ENCODE results near the gene RNU4-1. TPM values are rescaled to one million over a fixed set of nuclear protein-coding genes. Genes with fewer than 3 reads are reported as not detected.
"Not testable (repeated sequence)": the region's sequence is repeated elsewhere in the genome, so short reads cannot be mapped to it uniquely, and the experiment has no call there.

RNU4-1 gene
- polyA plus RNA-seq, 1 donor from 2014 or later, result not detected

DNA sequence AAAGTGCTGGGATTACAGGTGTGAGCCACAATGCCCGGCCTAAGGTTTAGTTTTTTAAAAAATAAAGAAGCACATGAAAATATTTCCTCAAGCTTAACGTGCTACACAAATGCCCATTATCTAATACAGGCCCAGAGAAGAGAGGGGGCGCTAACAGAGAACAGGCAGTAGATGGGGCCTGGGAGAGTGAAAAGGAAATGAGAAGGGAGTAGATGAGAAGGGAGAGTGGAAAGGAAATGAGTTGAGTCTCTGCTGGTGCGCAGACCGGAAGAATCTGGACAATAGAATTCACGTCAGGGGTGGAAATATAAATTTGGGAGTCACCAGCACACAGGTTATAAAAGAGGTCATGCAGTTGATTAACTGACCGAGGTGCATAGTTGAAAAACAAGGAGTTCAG, 38.2 kb downstream of the RNU4-1 start:
- Mint-ChIP-seq H3K36me3 (no peaks in the 10 kb centered on the region), H3K27me3 (peaks cover 43% of the 10 kb centered on the region), H3K9me3 (peaks cover 0 to 4% (median 0%) of the 10 kb centered on the region in 3 donors), H3K27ac (peak overlapping the region in 1 of 3 donors; percentile 50), H3K4me3 (no peak overlapping the region), H3K4me1 (peaks cover 22 to 31% (median 30%) of the 10 kb centered on the region in 3 donors)

- Mint-ChIP-seq H3K27ac (peak overlapping the region; percentile 41 to 86 (median 71)), H3K4me1 (peaks cover 26 to 36% (median 34%) of the 10 kb centered on the region in 3 donors), H3K4me3 (peak overlapping the region; percentile 53 to 90 (median 66)), H3K27me3 (peaks cover 53% of the 10 kb centered on the region)
- not testable (repeated sequence) for H3K9me3 Mint-ChIP-seq, H3K36me3 Mint-ChIP-seq
Observed at GRCh38 chr12:120253313-120253712, 39.7 kb downstream of the RNU4-1 start.

DNA sequence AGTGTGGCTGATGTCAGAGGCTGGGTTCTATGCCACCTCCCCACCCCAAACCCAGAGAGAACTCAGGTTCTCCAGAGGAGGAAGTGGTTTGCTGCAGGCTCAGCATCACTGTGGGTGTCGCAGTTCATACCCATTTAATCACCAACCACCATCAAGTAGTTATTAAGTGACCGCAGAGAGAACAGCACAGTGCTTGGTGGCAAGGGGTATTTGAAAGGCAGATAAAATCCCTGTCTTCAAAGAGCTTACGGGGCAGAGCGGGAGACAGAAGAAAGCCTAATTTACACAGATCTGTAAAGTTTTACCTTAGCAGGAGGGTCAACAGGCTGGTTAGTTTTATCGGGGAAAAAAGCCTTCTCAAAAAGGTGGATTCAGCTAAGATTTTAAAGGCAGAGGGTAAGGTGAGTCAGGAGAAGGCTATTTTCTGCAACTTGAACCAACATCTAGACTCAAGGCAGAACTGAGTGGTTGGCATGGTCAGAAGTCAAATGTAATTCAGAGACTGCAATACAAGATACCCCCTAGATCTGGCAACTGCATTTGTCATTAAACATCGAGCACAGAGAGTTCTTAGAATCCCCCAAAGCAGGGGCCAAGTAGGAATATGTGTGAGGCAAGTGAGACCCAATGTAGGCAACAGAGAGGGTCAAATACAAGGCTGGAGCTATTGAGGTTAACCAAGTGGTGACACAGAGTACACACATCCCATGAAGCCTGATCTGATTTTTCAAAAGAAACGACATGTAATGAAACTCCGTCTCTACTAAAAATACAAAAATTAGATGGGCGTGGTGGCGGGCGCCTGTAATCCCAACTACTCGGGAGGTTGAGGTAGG, 40.7 kb downstream of the RNU4-1 start:
- H3K4me1 Mint-ChIP-seq, result peaks cover 31 to 36% (median 34%) of the 10 kb centered on the region in 3 donors
- no peaks in the 10 kb centered on the region for H3K36me3 Mint-ChIP-seq
- H3K4me3 Mint-ChIP-seq, result peak overlapping the region; percentile 23 to 90 (median 72)
- peaks cover 56% of the 10 kb centered on the region for H3K27me3 Mint-ChIP-seq
- H3K27ac Mint-ChIP-seq, result peak overlapping the region; percentile 2 to 36 (median 8)
- peaks cover 0 to 2% (median 0%) of the 10 kb centered on the region in 3 donors for H3K9me3 Mint-ChIP-seq

- not testable (repeated sequence) for H3K36me3 Mint-ChIP-seq, H3K9me3 Mint-ChIP-seq
- Mint-ChIP-seq H3K4me3 (peak overlapping the region in 3 of 4 donors; percentile 23 to 89 (median 67)), H3K4me1 (peaks cover 31 to 36% (median 34%) of the 10 kb centered on the region in 3 donors), H3K27ac (peak overlapping the region; percentile 2 to 58 (median 8)), H3K27me3 (peaks cover 57% of the 10 kb centered on the region)
Observed at GRCh38 chr12:120251364-120252070, 41.5 kb downstream of the RNU4-1 start.

GRCh38 chr12:120249875-120250795, 42.9 kb downstream of the RNU4-1 start:
- Mint-ChIP-seq H3K27me3 (peaks cover 56% of the 10 kb centered on the region), H3K4me3 (peak overlapping the region; percentile 11 to 86 (median 56)), H3K36me3 (no peaks in the 10 kb centered on the region), H3K4me1 (peaks cover 31 to 36% (median 34%) of the 10 kb centered on the region in 3 donors), H3K9me3 (no peaks in the 10 kb centered on the region), H3K27ac (peak overlapping the region in 2 of 3 donors; percentile 74 to 92)

DNA sequence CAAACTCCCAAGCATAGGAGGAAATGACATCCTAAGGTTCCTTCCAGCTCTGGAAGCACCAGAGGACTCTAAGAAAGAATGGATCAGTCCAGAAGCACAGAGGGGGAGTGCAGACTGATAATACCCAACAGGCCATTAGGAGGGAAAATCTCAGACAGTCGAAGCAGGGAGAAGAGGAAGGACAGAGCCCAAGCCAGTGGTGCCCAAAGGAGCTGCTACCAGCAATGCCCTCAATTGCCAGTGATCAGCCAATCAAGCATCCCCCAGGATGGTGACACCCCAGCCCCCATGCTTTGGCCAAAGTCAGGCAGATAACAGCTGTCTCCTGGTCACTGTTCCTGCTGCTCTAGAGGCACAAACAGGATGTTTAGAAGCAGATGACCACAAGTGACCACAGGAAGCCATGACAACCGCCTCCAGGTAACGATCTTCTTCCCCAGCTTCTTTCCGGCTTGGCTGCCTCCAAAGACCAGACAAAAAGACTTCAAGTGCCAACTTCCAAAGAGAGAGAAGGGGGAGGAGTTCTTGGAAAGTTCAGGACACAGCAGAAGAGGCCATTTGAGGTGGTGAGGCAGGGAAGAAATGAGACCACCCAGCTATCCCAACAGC, 43.7 kb downstream of the RNU4-1 start:
- Mint-ChIP-seq H3K27me3 (peaks cover 54% of the 10 kb centered on the region), H3K4me1 (peaks cover 31 to 36% (median 34%) of the 10 kb centered on the region in 3 donors), H3K36me3 (no peaks in the 10 kb centered on the region), H3K27ac (no peak overlapping the region), H3K4me3 (no peak overlapping the region), H3K9me3 (no peaks in the 10 kb centered on the region)

DNA sequence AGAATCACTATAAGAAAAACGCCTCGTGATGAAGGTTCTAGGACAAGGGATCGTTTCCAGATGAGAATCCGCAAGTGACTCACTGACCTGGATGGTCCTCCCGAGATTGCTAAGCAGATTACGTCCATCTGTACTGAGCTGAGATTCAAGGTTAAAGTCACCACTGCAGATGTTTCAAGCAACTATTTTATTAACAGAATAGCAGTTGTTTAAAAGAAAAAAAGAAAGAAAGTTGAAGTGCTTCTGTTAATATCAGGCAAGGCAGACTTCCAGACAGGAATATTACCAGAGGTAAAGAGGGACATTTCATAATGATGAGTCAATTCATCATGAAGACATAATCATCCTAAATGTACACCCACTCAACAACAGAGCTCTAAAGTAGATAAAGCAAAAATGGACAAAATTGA, 45.4 kb downstream of the RNU4-1 start:
- peaks cover 23 to 26% (median 25%) of the 10 kb centered on the region in 3 donors for H3K4me1 Mint-ChIP-seq
- H3K36me3 Mint-ChIP-seq, result no peaks in the 10 kb centered on the region
- peaks cover 63% of the 10 kb centered on the region for H3K27me3 Mint-ChIP-seq
- peak overlapping the region in 2 of 3 donors; percentile 10 to 15 for H3K27ac Mint-ChIP-seq
- no peaks in the 10 kb centered on the region for H3K9me3 Mint-ChIP-seq
- H3K4me3 Mint-ChIP-seq, result no peak overlapping the region

GRCh38 chr12:120247183-120247582, 45.9 kb downstream of the RNU4-1 start:
- Mint-ChIP-seq H3K36me3 (no peaks in the 10 kb centered on the region), H3K4me3 (no peak overlapping the region), H3K27me3 (peaks cover 59% of the 10 kb centered on the region), H3K27ac (no peak overlapping the region), H3K4me1 (peaks cover 20 to 22% (median 20%) of the 10 kb centered on the region in 3 donors), H3K9me3 (no peaks in the 10 kb centered on the region)

DNA sequence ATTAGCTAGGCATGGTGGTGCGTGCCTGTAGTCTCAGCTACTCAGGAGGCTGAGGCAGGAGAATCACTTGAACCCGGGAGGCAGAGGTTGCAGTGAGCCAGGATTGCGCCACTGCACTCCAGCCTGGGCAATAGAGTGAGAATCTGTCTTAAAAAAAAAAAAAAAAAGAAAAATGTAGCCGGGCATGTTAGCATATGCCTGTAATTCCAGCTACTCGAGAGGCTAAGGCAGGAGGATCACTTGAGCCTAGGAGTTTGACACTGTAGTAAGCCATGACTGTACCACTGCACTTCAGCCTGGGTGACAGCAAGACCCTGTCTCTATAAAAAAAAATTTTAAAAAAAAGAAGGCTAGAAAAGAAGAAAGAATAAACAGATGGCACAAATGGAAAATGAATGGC, 46.3 kb downstream of the RNU4-1 start:
- H3K27ac Mint-ChIP-seq, H3K9me3 Mint-ChIP-seq, H3K36me3 Mint-ChIP-seq, H3K4me3 Mint-ChIP-seq: not testable (repeated sequence)
- Mint-ChIP-seq H3K4me1 (peaks cover 15 to 18% (median 17%) of the 10 kb centered on the region in 3 donors), H3K27me3 (peaks cover 55% of the 10 kb centered on the region)

Other genes with a start within 250 kb of the RNU4-1 start
- gene RAB35, start 176.5 kb downstream of the RNU4-1 start, polyA plus RNA-seq, result 18.1 TPM
- gene GCN1, start 98.5 kb downstream of the RNU4-1 start, polyA plus RNA-seq, result 18.4 TPM
- 2,020 TPM for gene RPLP0, start 92.1 kb downstream of the RNU4-1 start, polyA plus RNA-seq
- gene PXN, start 27.5 kb downstream of the RNU4-1 start, polyA plus RNA-seq, result 6.3 TPM
- not detected for gene RNU4-2, start 1.3 kb downstream of the RNU4-1 start, polyA plus RNA-seq
- 0.74 TPM for gene SIRT4, start 9.1 kb upstream of the RNU4-1 start, polyA plus RNA-seq
- not detected for gene PLA2G1B, start 34.5 kb upstream of the RNU4-1 start, polyA plus RNA-seq
- not detected for gene MSI1, start 75.9 kb upstream of the RNU4-1 start, polyA plus RNA-seq
- 830 TPM for gene COX6A1, start 144.9 kb upstream of the RNU4-1 start, polyA plus RNA-seq
- 53.0 TPM for gene TRIAP1, start 153.1 kb upstream of the RNU4-1 start, polyA plus RNA-seq
- 23.0 TPM for gene GATC, start 153.2 kb upstream of the RNU4-1 start, polyA plus RNA-seq
- 204 TPM for gene SRSF9, start 176.5 kb upstream of the RNU4-1 start, polyA plus RNA-seq
- gene DYNLL1, start 202.9 kb upstream of the RNU4-1 start, polyA plus RNA-seq, result 442 TPM
- 29.1 TPM for gene COQ5, start 235.9 kb upstream of the RNU4-1 start, polyA plus RNA-seq
- 111 TPM for gene RNF10, start 241.1 kb upstream of the RNU4-1 start, polyA plus RNA-seq

All from IgD-negative memory B cell (primary cell).